A673 (cell line): ENCODE results near the gene LANCL2. TPM values are rescaled to one million over a fixed set of nuclear protein-coding genes. Genes with fewer than 3 reads are reported as not detected.
A peak's percentile ranks its signal among the peaks of the same experiment; 100 is the strongest.

Experiments
- BruUV-seq: library from RNA; stranded (reverse); fragments of 400-500 nt; replicated peaks from 2 replicates; lab custom pipeline; 2021; lab: Mats Ljungman, UMichigan
- CTCF ChIA-PET: fragments of 300-600 bp; sonication (Branson Sonifier 250); formaldehyde crosslinking; loops from one replicate; lab custom pipeline; 2022; ENCODE audit warnings: antibody characterized with exemption; lab: Charles Lee
- POLR2A ChIA-PET: fragments of 300-600 bp; sonication (Branson Sonifier 250); formaldehyde crosslinking; loops from one replicate; lab custom pipeline; 2022; ENCODE audit warnings: antibody characterized with exemption; ENCODE audit not compliant: low non-redundant PET; lab: Charles Lee
- DNase-seq: peaks from one replicate; pipeline ENCODE4 v3.0.0-alpha.2; 2015; ENCODE audit warnings: low spot score
- H3K27ac ChIP-seq: fragments of 200-600 bp; sonication (generic); 2 replicates; pipeline ENCODE4 v1.5.1; 2016; ENCODE audit warnings: mixed run types, low read depth, mild to moderate bottlenecking, mixed read lengths, antibody characterized with exemption, low read length; ENCODE audit not compliant: poor library complexity, severe bottlenecking
- H3K27me3 ChIP-seq: fragments of 200-600 bp; sonication (generic); replicated peaks from 2 replicates; pipeline ENCODE4 v1.6.1; 2017; ENCODE audit warnings: mixed run types, low read depth, mild to moderate bottlenecking, mixed read lengths, antibody characterized with exemption, low read length; ENCODE audit not compliant: insufficient read depth, poor library complexity
- H3K36me3 ChIP-seq: fragments of 200-600 bp; sonication (generic); 2 replicates; pipeline ENCODE4 v1.6.1; 2016; ENCODE audit warnings: mixed run types, mild to moderate bottlenecking, mixed read lengths, antibody characterized with exemption, low read length; ENCODE audit not compliant: insufficient read depth, poor library complexity, severe bottlenecking
- H3K4me1 ChIP-seq: fragments of 200-600 bp; sonication (generic); 2 replicates; pipeline ENCODE4 v1.6.1; 2017; ENCODE audit warnings: mixed run types, mild to moderate bottlenecking, mixed read lengths, antibody characterized with exemption, low read length; ENCODE audit not compliant: insufficient read depth, poor library complexity, severe bottlenecking
- H3K4me3 ChIP-seq: fragments of 200-600 bp; sonication (generic); 2 replicates; pipeline ENCODE4 v1.5.1; 2016; ENCODE audit warnings: low read depth, mixed run types, mild to moderate bottlenecking, mixed read lengths, low read length; ENCODE audit not compliant: poor library complexity, severe bottlenecking
- H3K9me3 ChIP-seq: fragments of 200-600 bp; sonication (generic); 2 replicates; pipeline ENCODE4 v1.6.1; 2016; ENCODE audit warnings: mixed run types, low read depth, mild to moderate bottlenecking, mixed read lengths, antibody characterized with exemption, low read length; ENCODE audit not compliant: poor library complexity, severe bottlenecking
- CTCF ChIP-seq: fragments of 300-800, 200-600 bp; sonication (generic); conservative IDR thresholded peaks from 2 replicates; pipeline ENCODE4 v1.5.1; 2017; ENCODE audit warnings: low read depth, mild to moderate bottlenecking, antibody characterized with exemption, low read length, moderate library complexity, mixed read lengths
- EZH2 ChIP-seq: fragments of 200-600 bp; sonication (generic); IDR thresholded peaks from 2 replicates; pipeline ENCODE4 v1.6.1; 2017; ENCODE audit warnings: borderline replicate concordance, low read depth, mild to moderate bottlenecking, mixed read lengths, antibody characterized with exemption, low read length; ENCODE audit not compliant: poor library complexity, severe bottlenecking
- intact Hi-C: fragments of 100-400 bp; cut with micrococcal nuclease; formaldehyde crosslinking; loops from one replicate; pipeline ENCODE4 v1.10.0; 2022; ENCODE audit not compliant: unreplicated experiment
- total RNA-seq: library from RNA; stranded (reverse); gene quantifications from 2 replicates; pipeline ENCODE4 v1.2.3, GENCODE V29; 2021

The LANCL2 gene
- total RNA-seq, 1 experiment from 2014 or later, result 21.3 TPM

- H3K36me3 ChIP-seq, result no peaks in the 10 kb centered on the region
- ChIA-PET CTCF (no interaction called here), POLR2A (no interaction called here)
- intact Hi-C loops, result no loop called here
- TF ChIP-seq CTCF (no peak), EZH2 (no peak)
- no peak for DNase-seq
- H3K4me3 ChIP-seq, result no peak overlapping the region
- H3K27ac ChIP-seq, result no peak overlapping the region
- H3K9me3 ChIP-seq, result no peaks in the 10 kb centered on the region
- BruUV-seq, result no TSS peak
- no peaks in the 10 kb centered on the region for H3K27me3 ChIP-seq
- no peaks in the 10 kb centered on the region for H3K4me1 ChIP-seq
Observed at GRCh38 chr7:55441002-55441401, 75.9 kb downstream of the LANCL2 start.

- ChIA-PET POLR2A (no interaction called here), CTCF (no interaction called here)
- no peaks in the 10 kb centered on the region for H3K4me1 ChIP-seq
- TF ChIP-seq EZH2, result no peak
- no peak for TF ChIP-seq CTCF
- H3K4me3 ChIP-seq, result no peak overlapping the region
- H3K27ac ChIP-seq, result no peak overlapping the region
- no peaks in the 10 kb centered on the region for H3K27me3 ChIP-seq
- intact Hi-C loops, result no loop called here
- no peaks in the 10 kb centered on the region for H3K9me3 ChIP-seq
- no peaks in the 10 kb centered on the region for H3K36me3 ChIP-seq
- no TSS peak for BruUV-seq
- peak; percentile 3 for DNase-seq
Observed at GRCh38 chr7:55441774-55442522, 76.8 kb downstream of the LANCL2 start.

GRCh38 chr7:55444786-55445185 lies 79.6 kb downstream of the LANCL2 start:
- intact Hi-C loops, result no loop called here
- H3K36me3 ChIP-seq, result no peaks in the 10 kb centered on the region
- ChIA-PET CTCF (no interaction called here), POLR2A (no interaction called here)
- no peaks in the 10 kb centered on the region for H3K27me3 ChIP-seq
- no peaks in the 10 kb centered on the region for H3K4me1 ChIP-seq
- no peak overlapping the region for H3K27ac ChIP-seq
- no peak for DNase-seq
- no TSS peak for BruUV-seq
- TF ChIP-seq CTCF (no peak), EZH2 (no peak)
- no peak overlapping the region for H3K4me3 ChIP-seq
- no peaks in the 10 kb centered on the region for H3K9me3 ChIP-seq
